GM21786 (cell line): ENCODE results near the gene OR4C12.
"Not testable (repeated sequence)": the region's sequence is repeated elsewhere in the genome, so short reads cannot be mapped to it uniquely, and the experiment has no call there.

Experiments
- ATAC-seq: cut with Tn5 transposase; IDR thresholded peaks from one replicate; pipeline ENCODE4 v1.9.1; 2021; ENCODE audit not compliant: unreplicated experiment

Gene OR4C12

GRCh38 chr11:49982435-49982834, at the start of gene OR4C12:
TSS of gene OR4C12 (minus strand) at chr11:49982535. CDS start at chr11:49982501, 34 bp downstream.
- not testable (repeated sequence) for ATAC-seq

GRCh38 chr11:50030193-50030592, 47.9 kb upstream of the OR4C12 start:
- ATAC-seq, result no peak

- ATAC-seq, result no peak
Measured at GRCh38 chr11:49995565-49995964, 13.2 kb upstream of the OR4C12 start.

- ATAC-seq, result not testable (repeated sequence)
Measured at GRCh38 chr11:49973439-49973838, 8.9 kb downstream of the OR4C12 start.

- no peak for ATAC-seq
Measured at GRCh38 chr11:49952091-49952490, 30.2 kb downstream of the OR4C12 start, which contains the start of gene OR4C13. TSS of gene OR4C13 (plus strand) at chr11:49952391. CDS start at chr11:49952423, 32 bp downstream.

- not testable (repeated sequence) for ATAC-seq
Measured at GRCh38 chr11:49948701-49949100, 33.6 kb downstream of the OR4C12 start.
